ENCODE measurements around the gene BCORL1.

GRCh38 chrX:130105244-130105643 is 122.8 kb downstream of the BCORL1 start:
- TF ChIP-seq CTCF (IDR thresholded peaks at IDR 0.05) = no peak
- no peak for TF ChIP-seq POLR2A (IDR thresholded peaks at IDR 0.05)

Data from body of pancreas (tissue), 4 donors.